Naive B cell (primary cell): Measurements from ENCODE around the gene GNB1. TPM values are rescaled to one million over a fixed set of nuclear protein-coding genes. Genes with fewer than 3 reads are reported as not detected.
A peak's percentile ranks its signal among the peaks of the same experiment; 100 is the strongest.

Experiments used
- ATAC-seq, 2 donors: fragments of 150-1000 bp; cut with Tn5 transposase; 2 replicates each; pipeline ENCODE4 v1.10.0; 2021; ENCODE audit warnings: low read depth in 2 of 2, mild to moderate bottlenecking in 2 of 2, moderate library complexity in 2 of 2
- DNase-seq: peaks from one replicate; pipeline ENCODE4 v3.0.0; 2022
- H3K27ac Mint-ChIP-seq, 6 donors: one replicate each; pipeline ENCODE4 v1.8.0; 2020 to 2022; ENCODE audit warnings: mild to moderate bottlenecking in 6 of 6, mixed read lengths in 6 of 6, moderate library complexity in 5 of 6, inconsistent platforms in 2 of 6
- H3K27me3 Mint-ChIP-seq, 3 donors: one replicate each; pipeline ENCODE4 v1.8.0; 2021 to 2022; ENCODE audit warnings: mixed read lengths in 3 of 3, mild to moderate bottlenecking in 1 of 3
- H3K36me3 Mint-ChIP-seq, 2 donors: one replicate each; pipeline ENCODE4 v1.8.0; 2020 to 2022; ENCODE audit warnings: mixed read lengths in 2 of 2, inconsistent platforms in 1 of 2, mild to moderate bottlenecking in 1 of 2
- H3K4me1 Mint-ChIP-seq, 3 donors: one replicate each; pipeline ENCODE4 v1.8.0; 2020 to 2022; ENCODE audit warnings: mixed read lengths in 3 of 3, inconsistent platforms in 1 of 3, mild to moderate bottlenecking in 1 of 3, moderate library complexity in 1 of 3
- H3K4me3 Mint-ChIP-seq, 8 donors: one replicate each; pipeline ENCODE4 v1.8.0; 2020 to 2022; ENCODE audit warnings: mild to moderate bottlenecking in 8 of 8, mixed read lengths in 8 of 8, moderate library complexity in 8 of 8, inconsistent platforms in 2 of 8
- H3K9me3 Mint-ChIP-seq, 7 donors: one replicate each; pipeline ENCODE4 v1.8.0; 2020 to 2022; ENCODE audit warnings: mixed read lengths in 7 of 7, mild to moderate bottlenecking in 5 of 7, inconsistent platforms in 2 of 7, moderate library complexity in 1 of 7
- polyA plus RNA-seq, 6 donors: library from polyadenylated mRNA; unstranded; fragments of 300-500 nt; fragmentation: Illumina TruSeq; gene quantifications; one replicate each; pipeline ENCODE4 v1.2.3, GENCODE V29; 2021; ENCODE audit warnings: low read depth in 6 of 6

Gene GNB1
- polyA plus RNA-seq, 6 donors from 2014 or later, result 57.9 to 131 (median 92.3) TPM

DNA sequence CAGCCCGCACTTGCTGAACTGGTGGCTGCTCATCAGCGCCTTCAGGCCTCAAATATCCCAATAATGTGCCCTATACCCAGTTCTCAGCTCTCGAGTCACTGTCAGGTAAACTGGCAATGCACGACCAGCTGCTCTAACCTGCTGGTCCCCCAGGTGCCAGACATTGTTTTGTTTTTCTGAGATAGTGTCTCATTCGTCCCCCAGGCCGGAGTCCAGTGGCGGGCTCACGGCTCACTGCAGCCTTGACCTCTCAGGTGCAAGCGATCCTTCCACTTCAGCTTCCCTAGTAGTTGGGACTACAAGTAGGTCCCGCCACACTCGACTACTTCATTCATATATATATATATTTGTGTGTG is 111.6 kb downstream of the GNB1 start:
- H3K27ac Mint-ChIP-seq, result peak overlapping the region; percentile 94 to 100 (median 99)
- H3K9me3 Mint-ChIP-seq, result no peaks in the 10 kb centered on the region
- ATAC-seq, result no peak
- peaks cover 53 to 72% (median 68%) of the 10 kb centered on the region in 3 donors for H3K4me1 Mint-ChIP-seq
- no peak for DNase-seq
- no peaks in the 10 kb centered on the region for H3K36me3 Mint-ChIP-seq
- H3K27me3 Mint-ChIP-seq, result no peaks in the 10 kb centered on the region
- H3K4me3 Mint-ChIP-seq, result peak overlapping the region; percentile 70 to 94 (median 86)

DNA sequence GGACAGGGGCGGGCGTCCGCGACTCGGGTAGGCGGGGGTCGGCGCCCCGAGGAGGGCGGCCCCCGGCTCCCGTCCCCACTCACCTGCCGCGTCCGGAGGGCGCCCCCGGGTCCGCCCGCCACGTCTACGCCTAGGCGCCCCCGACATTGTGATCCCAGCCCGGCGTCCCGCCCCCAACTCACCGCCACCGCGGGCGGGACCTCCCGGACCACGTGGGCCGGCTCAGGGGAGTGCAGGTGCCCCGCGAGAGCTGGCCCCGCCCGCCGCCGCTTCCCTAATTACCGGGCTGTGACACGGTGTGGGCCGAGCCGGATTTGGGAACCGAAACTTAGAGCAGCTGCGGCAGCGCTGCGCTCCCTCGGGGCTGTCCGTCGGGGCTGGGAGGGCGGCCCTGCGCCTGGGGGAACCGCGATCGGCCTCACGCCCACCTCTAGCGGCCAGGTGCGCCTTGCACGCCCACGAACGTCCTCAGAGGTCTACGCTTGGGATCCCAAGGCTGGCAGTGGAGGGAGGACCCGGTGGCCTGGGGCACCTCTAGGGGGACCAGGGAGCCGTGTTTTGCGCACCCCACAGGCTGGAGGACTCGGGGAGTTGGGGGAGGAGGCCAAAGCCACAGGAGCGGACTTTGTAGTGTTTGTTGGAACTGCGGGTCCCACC is 112.1 kb downstream of the GNB1 start:
- Mint-ChIP-seq H3K36me3 (no peaks in the 10 kb centered on the region), H3K27ac (peak overlapping the region; percentile 94 to 100 (median 99)), H3K27me3 (no peaks in the 10 kb centered on the region), H3K9me3 (no peaks in the 10 kb centered on the region), H3K4me1 (peaks cover 53 to 72% (median 68%) of the 10 kb centered on the region in 3 donors), H3K4me3 (peak overlapping the region; percentile 70 to 94 (median 86))
- DNase-seq (peak; percentile 100), ATAC-seq (peak; percentile 78 to 79)

DNA sequence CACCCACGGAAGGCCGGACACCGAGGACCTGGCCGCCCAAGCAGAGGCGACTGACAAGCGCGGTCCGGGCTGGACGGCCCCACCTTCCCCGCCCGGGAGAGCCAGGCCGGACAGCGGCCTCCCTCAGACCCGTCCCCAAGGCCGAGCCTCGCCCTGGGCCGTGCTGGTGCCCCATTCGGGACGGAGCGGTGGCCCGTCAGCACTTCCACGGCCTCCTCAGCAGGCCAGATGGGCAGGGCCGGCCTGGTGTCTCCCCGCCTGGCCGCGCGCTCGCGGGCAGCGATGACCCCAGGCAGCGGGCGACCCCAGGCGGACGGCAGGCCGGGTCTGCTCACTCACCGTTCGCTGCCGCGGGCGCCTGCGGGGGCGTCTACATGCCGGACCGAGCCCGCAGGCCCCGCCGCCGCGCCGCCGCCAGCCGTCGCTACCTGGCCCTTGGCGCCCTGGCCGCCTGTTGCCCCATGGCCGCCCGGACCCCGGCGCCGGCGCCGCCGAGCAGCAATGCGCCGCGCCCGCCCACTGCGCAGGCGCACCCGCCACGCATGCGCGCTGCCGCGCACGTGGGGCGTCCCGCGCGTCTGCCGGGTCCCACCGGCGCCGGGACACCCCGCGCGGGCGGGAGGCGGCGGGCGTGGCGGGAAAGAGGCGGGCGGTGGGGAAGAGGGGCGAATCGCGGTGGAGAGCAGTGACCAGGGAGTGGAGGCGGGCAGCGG is 112.8 kb downstream of the GNB1 start, which contains the start of gene NADK:
Gene NADK, minus strand, starts transcription at position 521 of the 713 bp plus-strand sequence. CDS start 13,064 bp downstream, outside the sequence.
- DNase-seq, result peak; percentile 81

DNA sequence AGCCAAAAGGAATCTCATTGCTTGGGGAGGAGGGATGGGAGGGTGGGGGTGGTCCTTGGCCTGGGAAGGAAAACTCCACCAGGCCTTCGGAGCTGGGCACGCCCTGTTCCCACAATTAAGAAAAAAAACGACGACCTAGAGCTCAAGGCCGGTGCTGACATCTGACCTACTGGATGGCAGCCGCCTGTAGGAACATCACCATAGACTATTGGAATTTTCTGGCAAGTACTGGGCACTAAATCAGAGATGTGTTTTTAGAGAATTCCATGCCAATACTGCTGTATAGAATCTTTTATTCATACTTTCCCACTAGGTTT is 113.3 kb downstream of the GNB1 start:
- H3K9me3 Mint-ChIP-seq, result no peaks in the 10 kb centered on the region
- peaks cover 49 to 62% (median 57%) of the 10 kb centered on the region in 3 donors for H3K4me1 Mint-ChIP-seq
- DNase-seq, result no peak
- no peaks in the 10 kb centered on the region for H3K36me3 Mint-ChIP-seq
- peak overlapping the region; percentile 50 to 94 (median 82) for H3K4me3 Mint-ChIP-seq
- no peaks in the 10 kb centered on the region for H3K27me3 Mint-ChIP-seq
- H3K27ac Mint-ChIP-seq, result peak overlapping the region; percentile 59 to 96 (median 94)
- ATAC-seq, result no peak

More for the DNA sequence above, 112.8 kb downstream of the GNB1 start, which contains the start of gene NADK:
- Mint-ChIP-seq H3K4me1 (peaks cover 50 to 68% (median 62%) of the 10 kb centered on the region in 3 donors), H3K4me3 (peak within 1 kb of the TSS; percentile 70 to 94 (median 87)), H3K9me3 (no peaks in the 10 kb centered on the region), H3K36me3 (no peaks in the 10 kb centered on the region), H3K27ac (peak within 1 kb of the TSS; percentile 94 to 100 (median 99)), H3K27me3 (no peaks in the 10 kb centered on the region)
- peak; percentile 33 to 37 for ATAC-seq

DNA sequence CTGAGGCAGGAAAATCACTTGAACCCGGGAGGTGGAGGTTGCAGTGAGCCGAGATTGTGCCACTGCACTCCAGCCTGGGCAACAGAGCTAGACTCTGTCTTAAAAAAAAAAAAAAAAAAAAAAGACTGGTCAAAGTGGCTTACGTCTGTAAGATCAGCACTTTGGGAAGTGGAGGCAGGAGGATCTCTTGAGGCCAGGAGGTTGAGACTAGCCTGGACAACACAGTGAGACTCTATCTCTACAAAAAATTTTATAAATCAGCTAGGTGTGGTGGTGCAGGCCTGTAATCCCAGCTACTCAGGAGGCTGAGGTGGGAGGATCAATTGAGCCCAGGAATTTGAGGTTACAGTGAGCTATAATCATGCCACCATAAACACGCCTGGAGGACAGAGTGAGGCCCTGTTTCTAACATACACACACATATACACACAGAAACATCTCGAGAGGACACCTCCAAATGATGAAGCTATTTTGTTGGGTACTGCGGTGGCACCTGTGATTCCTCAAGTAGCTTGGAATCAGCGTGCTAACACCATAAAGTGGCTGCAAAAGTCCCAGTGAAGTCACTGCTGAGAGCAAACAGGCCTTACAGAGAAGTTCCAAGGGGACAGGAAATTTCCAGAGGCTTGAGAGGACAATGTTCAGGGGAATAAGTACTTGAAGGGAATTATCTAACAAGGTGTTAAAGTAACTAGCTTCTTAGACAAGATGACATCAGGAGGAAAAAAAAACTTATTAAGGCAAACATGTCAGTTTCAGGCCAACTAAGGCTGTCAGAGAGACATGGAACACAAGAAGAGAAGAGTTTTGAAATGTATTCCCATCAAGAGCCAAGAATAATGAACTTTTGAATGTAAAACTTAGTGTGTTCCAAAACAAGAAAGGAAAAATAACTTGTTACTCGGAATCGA is 114.0 kb downstream of the GNB1 start:
- H3K36me3 Mint-ChIP-seq, result no peaks in the 10 kb centered on the region
- H3K4me1 Mint-ChIP-seq, result peaks cover 49 to 62% (median 54%) of the 10 kb centered on the region in 3 donors
- no peaks in the 10 kb centered on the region for H3K9me3 Mint-ChIP-seq
- peak overlapping the region; percentile 59 to 95 (median 94) for H3K27ac Mint-ChIP-seq
- ATAC-seq, result no peak
- H3K4me3 Mint-ChIP-seq, result peak overlapping the region; percentile 50 to 94 (median 82)
- DNase-seq, result no peak
- no peaks in the 10 kb centered on the region for H3K27me3 Mint-ChIP-seq

DNA sequence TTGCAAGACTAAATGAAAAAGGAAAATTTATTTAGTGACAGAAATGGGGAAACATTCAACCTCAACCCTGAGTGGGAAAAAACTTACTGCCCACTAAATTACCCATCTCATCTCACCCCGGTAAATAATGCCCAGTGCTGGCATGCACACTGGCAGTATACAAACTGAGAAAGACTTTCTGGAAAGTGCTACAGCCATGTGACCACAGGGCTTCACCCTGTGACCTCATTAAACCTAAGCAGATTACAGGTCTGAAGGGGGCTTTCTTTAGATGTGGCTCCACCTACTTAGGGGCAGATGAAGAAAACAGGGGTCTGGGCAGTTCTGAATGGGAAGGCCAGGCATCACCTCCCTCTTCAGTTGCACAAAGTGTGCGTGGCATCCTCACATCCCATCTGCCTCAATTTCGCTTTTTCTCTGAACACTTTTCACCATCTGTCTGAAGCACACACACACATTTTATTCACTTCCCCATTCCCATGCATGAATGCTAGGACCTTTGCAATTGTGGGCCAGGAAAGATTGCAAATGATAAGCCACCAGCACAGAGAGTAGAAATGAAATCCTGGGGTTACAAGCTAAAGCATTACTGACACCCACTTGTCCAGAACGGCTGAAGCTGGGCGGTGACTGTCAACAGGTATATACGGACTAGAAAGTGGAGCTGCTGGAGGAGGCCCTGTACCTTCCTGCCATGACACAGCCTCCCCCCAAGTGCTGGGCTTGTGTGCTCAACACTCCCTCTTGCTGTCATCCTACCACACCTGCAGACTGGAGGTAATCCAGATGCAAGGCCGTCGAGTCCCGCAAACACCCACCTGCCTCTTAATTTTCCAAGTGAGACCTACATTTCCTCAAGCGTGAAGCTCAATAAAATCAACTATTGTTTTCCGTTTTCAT is 115.3 kb downstream of the GNB1 start:
- H3K36me3 Mint-ChIP-seq, result peaks cover 0 to 4% of the 10 kb centered on the region in 2 donors
- peak; percentile 2 to 5 for ATAC-seq
- peak; percentile 67 for DNase-seq
- H3K4me1 Mint-ChIP-seq, result peaks cover 39 to 56% (median 47%) of the 10 kb centered on the region in 3 donors
- H3K27me3 Mint-ChIP-seq, result no peaks in the 10 kb centered on the region
- H3K4me3 Mint-ChIP-seq, result peak overlapping the region; percentile 50 to 94 (median 82)
- H3K27ac Mint-ChIP-seq, result peak overlapping the region; percentile 4 to 95 (median 76)
- peaks cover 0 to 4% (median 0%) of the 10 kb centered on the region in 7 donors for H3K9me3 Mint-ChIP-seq

DNA sequence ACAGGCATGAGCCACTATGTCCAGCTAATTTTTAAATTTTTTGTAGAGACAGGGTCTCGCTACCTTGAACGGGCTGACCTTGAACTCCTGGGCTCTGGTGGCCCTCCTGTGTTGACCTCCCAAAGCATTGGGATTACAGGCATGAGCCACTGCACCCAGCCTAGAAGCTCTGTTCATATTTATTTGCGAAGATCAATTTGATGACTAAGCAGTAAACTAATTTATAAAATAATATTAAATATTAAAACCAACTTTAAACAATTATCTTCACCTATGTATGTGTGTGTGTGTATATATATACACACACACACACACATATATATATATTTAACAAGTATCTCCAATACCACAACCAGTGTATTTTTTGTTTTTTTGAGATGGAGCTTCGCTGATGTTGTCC is 117.0 kb downstream of the GNB1 start:
- Mint-ChIP-seq H3K27ac (peak overlapping the region in 1 of 6 donors; percentile 75), H3K4me3 (peak overlapping the region in 1 of 8 donors; percentile 12), H3K4me1 (peaks cover 26 to 53% (median 30%) of the 10 kb centered on the region in 3 donors), H3K9me3 (peaks cover 0 to 4% (median 0%) of the 10 kb centered on the region in 7 donors), H3K36me3 (peaks cover 0 to 4% of the 10 kb centered on the region in 2 donors), H3K27me3 (no peaks in the 10 kb centered on the region)
- DNase-seq (no peak), ATAC-seq (no peak)

DNA sequence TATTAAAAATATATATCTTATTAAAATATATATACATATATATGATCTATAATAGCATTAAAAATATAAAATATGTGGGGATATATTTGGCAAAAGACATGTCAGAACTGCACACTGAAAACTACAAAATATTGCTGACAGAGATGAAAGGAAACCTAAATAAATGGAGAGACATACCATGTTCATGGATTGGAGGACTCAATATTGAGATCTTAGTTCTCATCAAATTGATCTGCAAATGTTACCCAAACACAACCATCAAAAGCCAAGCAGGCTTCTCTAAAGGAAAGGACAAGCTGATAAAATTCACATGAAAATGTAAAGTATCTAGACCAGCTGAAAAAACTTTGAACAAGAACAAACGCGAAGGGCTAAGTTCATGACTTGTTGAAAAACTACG is 119.8 kb downstream of the GNB1 start:
- ATAC-seq, result no peak
- H3K4me3 Mint-ChIP-seq, result no peak overlapping the region
- no peaks in the 10 kb centered on the region for H3K27me3 Mint-ChIP-seq
- no peak for DNase-seq
- peaks cover 14 to 53% (median 28%) of the 10 kb centered on the region in 3 donors for H3K4me1 Mint-ChIP-seq
- peaks cover 0 to 4% (median 0%) of the 10 kb centered on the region in 7 donors for H3K9me3 Mint-ChIP-seq
- peak overlapping the region in 3 of 6 donors; percentile 83 to 87 (median 85) for H3K27ac Mint-ChIP-seq
- H3K36me3 Mint-ChIP-seq, result peaks cover 0 to 9% of the 10 kb centered on the region in 2 donors

DNA sequence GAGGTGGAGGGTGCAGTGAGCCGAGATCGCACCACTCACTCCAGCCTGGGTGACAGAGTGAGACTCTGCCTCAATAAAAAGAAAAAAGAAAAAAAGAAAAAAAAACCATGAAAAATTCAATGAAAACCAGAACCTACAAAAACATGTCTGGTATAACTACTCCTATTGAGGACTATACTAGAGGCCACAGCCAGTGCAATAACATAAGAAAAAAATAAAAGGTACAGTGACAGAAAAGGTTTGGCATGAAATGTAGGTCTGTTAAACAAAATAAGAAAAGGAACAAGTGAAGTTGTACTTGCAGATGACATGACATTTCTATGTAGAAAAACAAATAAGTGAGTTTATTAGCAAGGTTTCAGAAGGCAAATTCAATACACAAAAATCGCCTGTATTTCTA is 120.8 kb downstream of the GNB1 start:
- DNase-seq (no peak), ATAC-seq (no peak)
- H3K4me3 Mint-ChIP-seq, result peak overlapping the region in 1 of 8 donors; percentile 15
- H3K4me1 Mint-ChIP-seq, result peaks cover 4 to 43% (median 18%) of the 10 kb centered on the region in 3 donors
- H3K27me3 Mint-ChIP-seq, result no peaks in the 10 kb centered on the region
- peak overlapping the region in 1 of 6 donors; percentile 27 for H3K27ac Mint-ChIP-seq
- peaks cover 0 to 9% of the 10 kb centered on the region in 2 donors for H3K36me3 Mint-ChIP-seq
- H3K9me3 Mint-ChIP-seq, result peaks cover 0 to 4% (median 0%) of the 10 kb centered on the region in 7 donors

DNA sequence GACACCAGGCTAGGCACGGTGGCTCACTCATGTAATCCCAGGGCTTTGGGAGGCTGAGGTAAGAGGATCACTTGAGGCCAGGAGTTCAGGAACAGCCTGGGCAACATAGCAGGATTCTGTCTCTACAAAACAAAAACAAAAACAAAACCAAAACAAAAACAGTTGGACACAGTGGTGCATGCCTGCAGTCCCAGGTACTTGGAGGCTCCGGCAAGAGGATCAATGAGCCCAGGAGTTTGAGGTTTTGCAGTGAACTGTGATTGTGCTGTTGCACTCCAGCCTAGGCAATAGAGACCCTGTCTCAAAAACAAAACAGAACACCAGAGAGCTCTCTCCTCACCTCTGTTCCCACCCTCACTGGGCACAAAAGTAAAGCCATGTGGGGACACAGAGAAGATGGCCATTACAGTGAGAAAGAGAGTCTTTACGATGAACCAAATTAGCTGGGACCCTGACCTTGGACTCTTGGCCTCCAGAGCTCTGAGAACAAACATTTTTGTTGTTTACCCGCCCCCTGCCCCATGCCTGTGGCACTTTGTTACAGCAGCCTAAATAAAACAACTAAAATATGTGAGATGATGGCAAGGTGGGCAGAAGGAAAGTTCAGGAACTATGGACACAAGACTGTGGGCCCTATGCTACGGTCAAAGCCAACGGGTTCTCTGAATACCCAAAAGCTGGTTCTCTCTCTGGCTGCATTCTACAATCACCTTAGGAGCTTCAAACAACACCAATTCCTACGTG is 122.5 kb downstream of the GNB1 start:
- Mint-ChIP-seq H3K9me3 (peaks cover 0 to 4% (median 0%) of the 10 kb centered on the region in 7 donors), H3K27me3 (no peaks in the 10 kb centered on the region), H3K4me1 (peaks cover 8 to 38% (median 25%) of the 10 kb centered on the region in 3 donors), H3K4me3 (no peak overlapping the region), H3K27ac (peak overlapping the region in 2 of 6 donors; percentile 24 to 28), H3K36me3 (peaks cover 0 to 9% of the 10 kb centered on the region in 2 donors)
- ATAC-seq (no peak), DNase-seq (no peak)

DNA sequence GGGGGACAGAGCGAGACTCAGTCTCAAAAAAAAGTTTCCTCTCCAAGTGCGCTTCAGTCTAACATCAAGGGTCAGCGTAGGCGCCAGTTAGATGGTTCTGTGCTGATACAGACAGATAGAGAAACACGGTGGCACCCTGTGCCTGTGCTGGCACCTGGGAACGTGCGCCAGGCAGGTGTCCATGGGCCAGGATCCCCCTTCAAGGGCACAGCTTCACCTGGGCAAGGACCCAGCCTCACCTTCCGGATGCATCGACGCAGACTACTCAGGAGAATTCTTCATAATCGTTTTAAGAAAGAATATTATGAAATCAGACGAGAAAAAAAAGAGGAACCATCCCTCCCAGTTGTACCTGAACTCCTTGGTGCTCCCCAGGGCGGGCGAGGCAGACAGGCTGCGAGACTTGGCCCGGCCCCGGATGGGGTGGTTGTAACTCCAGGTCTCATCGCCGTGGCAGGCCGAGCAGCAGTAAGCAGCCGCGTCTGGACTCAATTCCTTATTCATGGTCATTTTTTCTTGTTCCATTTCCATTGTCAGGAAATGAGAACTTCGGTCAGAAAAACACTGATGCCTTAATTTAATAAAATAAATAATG is 125.9 kb downstream of the GNB1 start:
- DNase-seq (no peak), ATAC-seq (no peak)
- H3K36me3 Mint-ChIP-seq, result peaks cover 0 to 4% of the 10 kb centered on the region in 2 donors
- H3K4me3 Mint-ChIP-seq, result peak overlapping the region in 1 of 8 donors; percentile 2
- no peaks in the 10 kb centered on the region for H3K9me3 Mint-ChIP-seq
- peak overlapping the region in 1 of 6 donors; percentile 78 for H3K27ac Mint-ChIP-seq
- peaks cover 9 to 25% (median 24%) of the 10 kb centered on the region in 3 donors for H3K4me1 Mint-ChIP-seq
- no peaks in the 10 kb centered on the region for H3K27me3 Mint-ChIP-seq
